WTC11 (cell line): Measurements from ENCODE around the gene CMKLR1. TPM values are rescaled to one million over a fixed set of nuclear protein-coding genes. Genes with fewer than 3 reads are reported as not detected.

Experiments
- ATAC-seq: fragments of 200-7000 bp; cut with Tn5 transposase; 2 replicates; pipeline ENCODE4 v1.10.0; 2021; ENCODE audit warnings: mild to moderate bottlenecking, moderate library complexity
- CTCF ChIA-PET: fragments of 300-600 bp; sonication (Branson Sonifier 250); formaldehyde crosslinking; loops from one replicate; lab custom pipeline; 2021; ENCODE audit warnings: antibody characterized with exemption; lab: Charles Lee
- POLR2A ChIA-PET: fragments of 350-600 bp; sonication (Branson Sonifier 250); formaldehyde crosslinking; loops from one replicate; lab custom pipeline; 2021; ENCODE audit warnings: antibody characterized with exemption; lab: Charles Lee
- DNase-seq: peaks from one replicate; pipeline ENCODE4 v3.0.0; 2021; ENCODE audit warnings: low spot score
- H3K27ac Mint-ChIP-seq: 2 replicates; pipeline ENCODE4 v1.8.0; 2021; ENCODE audit warnings: mixed read lengths
- H3K27me3 Mint-ChIP-seq: 2 replicates; pipeline ENCODE4 v1.8.0; 2021; ENCODE audit warnings: low read depth, mild to moderate bottlenecking, moderate library complexity, mixed read lengths
- H3K36me3 Mint-ChIP-seq: 2 replicates; pipeline ENCODE4 v1.8.0; 2021; ENCODE audit warnings: mixed read lengths
- H3K4me1 Mint-ChIP-seq: 2 replicates; pipeline ENCODE4 v1.8.0; 2022; ENCODE audit warnings: mixed read lengths
- H3K4me3 Mint-ChIP-seq: 2 replicates; pipeline ENCODE4 v1.8.0; 2021; ENCODE audit warnings: mild to moderate bottlenecking, moderate library complexity, mixed read lengths
- H3K9me3 Mint-ChIP-seq: 2 replicates; pipeline ENCODE4 v1.8.0; 2021; ENCODE audit warnings: mixed read lengths
- AFF4 ChIP-seq: sonication (generic); formaldehyde crosslinking; IDR thresholded peaks from 2 replicates; pipeline ENCODE4 v1.8.1; 2023; ENCODE audit warnings: mild to moderate bottlenecking, missing genetic modification reagents, borderline replicate concordance
- FOXJ3 ChIP-seq: sonication (generic); formaldehyde crosslinking; IDR thresholded peaks from 2 replicates; pipeline ENCODE4 v1.9.0; 2021; ENCODE audit warnings: missing genetic modification reagents, mild to moderate bottlenecking, borderline replicate concordance
- HMGA2 ChIP-seq: fragments of 250-450 bp; sonication (Bioruptor Pico); IDR thresholded peaks from 2 replicates; pipeline ENCODE4 v1.4.0; 2021; ENCODE audit warnings: mild to moderate bottlenecking, moderate library complexity
- IRF2 ChIP-seq: sonication (generic); formaldehyde crosslinking; IDR thresholded peaks from 2 replicates; pipeline ENCODE4 v1.8.0; 2022; ENCODE audit warnings: low read depth, missing genetic modification reagents, borderline replicate concordance
- JUN ChIP-seq: sonication (generic); formaldehyde crosslinking; IDR thresholded peaks from 2 replicates; pipeline ENCODE4 v1.8.0; 2023; ENCODE audit warnings: mild to moderate bottlenecking, missing genetic modification reagents
- MLX ChIP-seq: sonication (generic); formaldehyde crosslinking; IDR thresholded peaks from 2 replicates; pipeline ENCODE4 v1.8.1; 2023; ENCODE audit warnings: mild to moderate bottlenecking, missing genetic modification reagents, moderate library complexity
- MXD4 ChIP-seq: fragments of 250-450 bp; sonication (Bioruptor Pico); IDR thresholded peaks from 2 replicates; pipeline ENCODE4 v1.8.0; 2021; ENCODE audit warnings: mild to moderate bottlenecking, moderate library complexity, borderline replicate concordance
- NFE2L1 ChIP-seq: sonication (generic); formaldehyde crosslinking; IDR thresholded peaks from 2 replicates; pipeline ENCODE4 v1.8.1; 2023; ENCODE audit warnings: missing genetic modification reagents
- STAT6 ChIP-seq: sonication (generic); formaldehyde crosslinking; conservative IDR thresholded peaks from 2 replicates; pipeline ENCODE4 v1.8.1; 2023; ENCODE audit warnings: mild to moderate bottlenecking, low read depth, missing genetic modification reagents, moderate library complexity
- ZNF138 ChIP-seq: sonication (generic); formaldehyde crosslinking; conservative IDR thresholded peaks from 2 replicates; pipeline ENCODE4 v1.8.1; 2022; ENCODE audit warnings: mild to moderate bottlenecking, moderate library complexity, missing genetic modification reagents
- ZNF671 ChIP-seq: fragments of 250-450 bp; sonication (Bioruptor Pico); IDR thresholded peaks from 2 replicates; pipeline ENCODE4 v1.8.0; 2021; ENCODE audit warnings: mild to moderate bottlenecking
- total RNA-seq: library from RNA; stranded (reverse); gene quantifications from 3 replicates; pipeline ENCODE4 v1.2.3, GENCODE V29; 2021
- TF ChIP-seq, protein P1 (sequence below): fragments of 250-450 bp; sonication (Bioruptor Pico); IDR thresholded peaks from 2 replicates; pipeline ENCODE4 v1.9.0; 2021; ENCODE audit warnings: moderate library complexity, mild to moderate bottlenecking, inconsistent platforms, borderline replicate concordance
- TF ChIP-seq, protein P2 (sequence below): sonication (generic); formaldehyde crosslinking; IDR thresholded peaks from 2 replicates; pipeline ENCODE4 v1.8.0; 2023; ENCODE audit warnings: mild to moderate bottlenecking, missing genetic modification reagents

CMKLR1 gene
- total RNA-seq, 1 experiment from 2014 or later: 1.6 TPM

DNA sequence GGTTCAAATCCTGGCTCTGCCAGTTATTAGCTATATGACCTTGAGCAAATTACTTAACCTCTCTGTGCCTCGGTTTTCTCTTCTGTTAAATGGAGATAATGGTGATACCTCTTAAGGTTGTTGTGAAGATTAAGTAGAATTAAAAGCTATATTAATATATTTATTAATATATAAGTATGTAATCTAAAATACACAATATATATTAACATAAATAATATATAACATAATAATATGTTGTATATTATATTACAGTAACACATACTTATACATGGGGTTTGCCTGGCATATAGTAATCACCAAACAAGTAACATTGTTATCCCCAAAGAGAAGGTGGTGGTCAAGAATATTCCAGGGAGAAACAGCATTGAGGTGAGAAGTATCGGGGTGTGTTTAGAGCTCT is 92.0 kb downstream of the CMKLR1 start:
- H3K4me3 Mint-ChIP-seq: no peak overlapping the region
- ATAC-seq (no peak), DNase-seq (no peak)
- TF ChIP-seq AFF4: no peak
- peak; percentile 94 for TF ChIP-seq HMGA2 (CRISPR knock-in tag)
- no peak overlapping the region for H3K27ac Mint-ChIP-seq
- no peaks in the 10 kb centered on the region for H3K36me3 Mint-ChIP-seq
- H3K4me1 Mint-ChIP-seq: peaks cover 7% of the 10 kb centered on the region; the same call in 1 of the 2 replicates
- no peaks in the 10 kb centered on the region; the same call in 1 of the 2 replicates for H3K27me3 Mint-ChIP-seq
- no peaks in the 10 kb centered on the region for H3K9me3 Mint-ChIP-seq
- ChIA-PET POLR2A (no interaction called here), CTCF (interaction anchor here (0.8 to 2.2 kb wide), 3 partner anchors 10 to 210 kb away, joined by 3 to 10 read pairs (median 3); no protein-coding TSS in a partner anchor)

DNA sequence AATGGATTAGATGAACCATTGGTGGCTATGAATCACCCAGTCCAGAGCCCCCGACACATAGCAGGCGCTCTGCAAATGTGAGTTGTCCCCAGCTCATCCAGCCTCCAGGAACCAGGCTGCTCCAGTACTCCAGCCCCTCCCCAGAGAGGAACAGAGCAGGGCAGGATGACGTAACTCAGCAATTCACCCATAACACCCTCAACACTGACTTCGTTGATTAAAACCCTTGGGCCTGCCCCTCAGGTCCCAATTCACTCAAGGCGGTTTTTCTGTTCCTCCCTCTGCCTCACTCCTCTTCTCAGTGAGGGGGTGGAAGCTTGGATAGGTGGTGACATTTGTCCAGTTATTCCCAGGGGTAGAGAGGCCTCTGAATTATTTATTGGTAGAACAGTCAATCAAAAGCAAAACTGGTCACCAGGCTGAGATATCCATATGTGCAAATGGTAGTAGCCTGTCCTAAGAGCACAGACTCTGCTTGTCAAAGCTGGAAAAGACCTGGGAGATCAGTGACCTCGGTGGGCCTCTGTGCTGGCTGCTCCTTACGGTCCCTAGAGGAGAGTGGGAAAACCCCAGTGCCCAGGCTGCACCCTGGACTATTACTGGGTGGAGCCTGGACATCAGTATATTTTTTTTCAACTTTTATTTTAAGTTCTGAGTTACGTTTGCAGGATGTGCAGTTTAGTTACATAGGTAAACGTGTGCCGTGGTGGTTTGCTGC is 97.0 kb downstream of the CMKLR1 start:
- H3K27me3 Mint-ChIP-seq: no peaks in the 10 kb centered on the region; the same call in 1 of the 2 replicates
- POLR2A ChIA-PET: no interaction called here

More for the DNA sequence above, 97.0 kb downstream of the CMKLR1 start:
- DNase-seq: no peak
- ATAC-seq: no peak; the same call in 1 of the 2 replicates
- TF ChIP-seq ZNF671 (CRISPR knock-in tag) (no peak), IRF2 (CRISPR knock-in tag) (no peak), STAT6 (CRISPR knock-in tag) (no peak), MLX (CRISPR knock-in tag) (no peak), NFE2L1 (no peak), MXD4 (no peak), JUN (CRISPR knock-in tag) (no peak), ZNF138 (CRISPR knock-in tag) (no peak), FOXJ3 (CRISPR knock-in tag) (no peak)
- TF ChIP-seq, protein P1, sequence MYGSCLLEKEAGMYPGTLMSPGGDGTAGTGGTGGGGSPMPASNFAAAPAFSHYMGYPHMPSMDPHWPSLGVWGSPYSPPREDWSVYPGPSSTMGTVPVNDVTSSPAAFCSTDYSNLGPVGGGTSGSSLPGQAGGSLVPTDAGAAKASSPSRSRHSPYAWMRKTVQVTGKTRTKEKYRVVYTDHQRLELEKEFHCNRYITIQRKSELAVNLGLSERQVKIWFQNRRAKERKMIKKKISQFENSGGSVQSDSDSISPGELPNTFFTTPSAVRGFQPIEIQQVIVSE (CRISPR knock-in tag): no peak
- TF ChIP-seq, protein P2, sequence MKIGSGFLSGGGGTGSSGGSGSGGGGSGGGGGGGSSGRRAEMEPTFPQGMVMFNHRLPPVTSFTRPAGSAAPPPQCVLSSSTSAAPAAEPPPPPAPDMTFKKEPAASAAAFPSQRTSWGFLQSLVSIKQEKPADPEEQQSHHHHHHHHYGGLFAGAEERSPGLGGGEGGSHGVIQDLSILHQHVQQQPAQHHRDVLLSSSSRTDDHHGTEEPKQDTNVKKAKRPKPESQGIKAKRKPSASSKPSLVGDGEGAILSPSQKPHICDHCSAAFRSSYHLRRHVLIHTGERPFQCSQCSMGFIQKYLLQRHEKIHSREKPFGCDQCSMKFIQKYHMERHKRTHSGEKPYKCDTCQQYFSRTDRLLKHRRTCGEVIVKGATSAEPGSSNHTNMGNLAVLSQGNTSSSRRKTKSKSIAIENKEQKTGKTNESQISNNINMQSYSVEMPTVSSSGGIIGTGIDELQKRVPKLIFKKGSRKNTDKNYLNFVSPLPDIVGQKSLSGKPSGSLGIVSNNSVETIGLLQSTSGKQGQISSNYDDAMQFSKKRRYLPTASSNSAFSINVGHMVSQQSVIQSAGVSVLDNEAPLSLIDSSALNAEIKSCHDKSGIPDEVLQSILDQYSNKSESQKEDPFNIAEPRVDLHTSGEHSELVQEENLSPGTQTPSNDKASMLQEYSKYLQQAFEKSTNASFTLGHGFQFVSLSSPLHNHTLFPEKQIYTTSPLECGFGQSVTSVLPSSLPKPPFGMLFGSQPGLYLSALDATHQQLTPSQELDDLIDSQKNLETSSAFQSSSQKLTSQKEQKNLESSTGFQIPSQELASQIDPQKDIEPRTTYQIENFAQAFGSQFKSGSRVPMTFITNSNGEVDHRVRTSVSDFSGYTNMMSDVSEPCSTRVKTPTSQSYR (CRISPR knock-in tag): no peak
- Mint-ChIP-seq H3K9me3 (peaks cover 11% of the 10 kb centered on the region), H3K4me3 (no peak overlapping the region), H3K36me3 (peaks cover 11% of the 10 kb centered on the region), H3K4me1 (peaks cover 9% of the 10 kb centered on the region; the same call in 1 of the 2 replicates), H3K27ac (no peak overlapping the region)
- CTCF ChIA-PET: interaction anchor here (1.0 kb wide), 1 partner anchor 249 kb away, joined by 3 read pairs; no protein-coding TSS in a partner anchor
